ENCODE measurements around the gene ASPG.

The ASPG gene

GRCh38 chr14:104164512-104164911, 79.0 kb downstream of the ASPG start:
- intact Hi-C loops (cut with DNase I) = no loop called here
- no peak for DNase-seq

All from head of caudate nucleus (tissue), 42 donors.